Measurements from ENCODE around the gene RGMA.
"Not testable (repeated sequence)": the region's sequence is repeated elsewhere in the genome, so short reads cannot be mapped to it uniquely, and the experiment has no call there.

The RGMA gene

DNA sequence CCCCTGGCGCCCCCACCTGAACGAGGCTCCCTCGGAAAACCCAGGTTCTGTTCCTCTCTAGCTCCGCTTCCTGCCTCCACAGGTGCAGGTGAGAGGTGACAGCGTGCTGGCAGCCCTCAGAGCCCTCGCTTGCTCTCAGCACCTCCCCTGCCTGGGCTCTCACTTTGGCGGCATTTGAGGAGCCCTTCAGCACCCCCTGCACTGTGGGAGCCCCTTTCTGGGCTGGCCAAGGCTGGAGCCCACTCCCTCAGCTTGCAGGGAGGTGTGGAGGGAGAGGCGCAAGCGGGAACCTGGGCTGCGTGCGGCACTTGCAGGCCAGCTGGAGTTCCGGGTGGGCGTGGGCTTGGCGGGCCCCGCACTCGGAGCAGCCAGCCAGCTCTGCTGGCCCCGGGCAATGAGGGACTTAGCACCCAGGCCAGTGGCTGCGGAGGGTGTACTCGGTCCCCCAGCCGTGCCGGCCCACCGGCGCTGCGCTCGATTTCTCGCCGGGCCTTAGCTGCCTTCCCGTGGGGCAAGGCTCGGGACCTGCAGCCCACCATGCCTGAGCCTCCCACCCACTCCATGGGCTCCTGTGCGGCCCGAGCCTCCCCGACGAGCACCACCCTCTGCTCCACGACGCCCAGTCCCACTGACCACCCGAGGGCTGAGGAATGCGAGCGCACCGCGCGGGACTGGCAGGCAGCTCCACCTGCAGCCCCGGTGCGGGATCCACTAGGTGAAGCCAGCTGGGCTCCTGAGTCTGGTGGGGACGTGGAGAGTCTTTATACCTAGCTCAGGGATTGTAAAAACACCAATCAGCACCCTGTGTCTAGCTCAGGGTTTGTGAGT lies 57.2 kb downstream of the RGMA start:
- DNase-seq: not testable (repeated sequence)

DNA sequence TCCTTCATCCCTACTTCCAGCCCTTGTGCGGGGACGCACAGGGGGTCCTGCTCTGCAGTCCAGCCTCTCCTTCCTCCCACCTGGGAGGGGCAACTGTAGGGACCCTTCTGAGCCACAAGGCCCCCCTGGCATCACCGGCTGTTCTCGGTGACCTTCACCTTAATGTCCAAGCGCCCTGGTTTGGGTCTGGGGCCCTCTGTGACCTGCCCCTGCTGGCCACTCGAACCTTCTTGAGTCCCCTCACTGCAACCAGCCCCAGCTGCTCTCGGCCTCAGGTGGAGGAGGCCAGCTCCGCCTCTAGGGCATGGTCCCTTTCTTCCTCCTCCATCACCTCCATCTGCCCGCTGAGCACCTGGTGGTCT lies 57.9 kb downstream of the RGMA start:
- DNase-seq: no peak

DNA sequence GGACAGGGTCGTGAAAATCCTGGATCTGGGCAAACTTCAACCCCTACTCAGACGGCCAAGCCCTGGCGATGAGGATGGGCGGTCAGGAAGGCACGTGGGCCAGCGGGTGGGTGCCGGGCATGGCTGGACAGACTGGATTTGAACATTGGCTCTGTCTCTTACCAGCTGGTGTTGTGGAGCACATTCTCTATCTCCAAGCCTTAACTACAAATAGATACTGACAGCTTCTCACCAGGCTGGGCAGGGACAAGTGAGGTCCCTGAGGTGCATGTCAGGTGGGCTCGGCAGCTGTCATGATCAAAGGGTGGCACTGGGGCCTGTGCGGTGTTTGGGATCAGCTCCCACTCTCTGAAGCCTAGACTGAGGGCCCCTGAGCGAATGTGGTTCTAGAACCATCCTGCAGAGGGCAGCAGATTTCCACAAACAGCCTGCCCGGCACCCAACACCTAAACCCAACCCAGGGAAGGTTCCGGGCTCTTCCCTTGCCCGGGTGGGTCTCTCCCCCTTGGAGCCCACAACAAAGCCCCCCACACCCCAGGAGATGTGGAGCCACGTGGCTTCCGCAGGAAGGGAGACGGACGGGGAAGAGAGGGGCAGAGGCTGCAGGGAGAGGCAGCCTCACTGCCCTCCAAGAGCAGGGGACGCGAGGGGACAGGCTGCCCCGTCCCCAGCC lies 58.4 kb downstream of the RGMA start:
- peak in 1 of 2 experiments; percentile 6 for DNase-seq

DNA sequence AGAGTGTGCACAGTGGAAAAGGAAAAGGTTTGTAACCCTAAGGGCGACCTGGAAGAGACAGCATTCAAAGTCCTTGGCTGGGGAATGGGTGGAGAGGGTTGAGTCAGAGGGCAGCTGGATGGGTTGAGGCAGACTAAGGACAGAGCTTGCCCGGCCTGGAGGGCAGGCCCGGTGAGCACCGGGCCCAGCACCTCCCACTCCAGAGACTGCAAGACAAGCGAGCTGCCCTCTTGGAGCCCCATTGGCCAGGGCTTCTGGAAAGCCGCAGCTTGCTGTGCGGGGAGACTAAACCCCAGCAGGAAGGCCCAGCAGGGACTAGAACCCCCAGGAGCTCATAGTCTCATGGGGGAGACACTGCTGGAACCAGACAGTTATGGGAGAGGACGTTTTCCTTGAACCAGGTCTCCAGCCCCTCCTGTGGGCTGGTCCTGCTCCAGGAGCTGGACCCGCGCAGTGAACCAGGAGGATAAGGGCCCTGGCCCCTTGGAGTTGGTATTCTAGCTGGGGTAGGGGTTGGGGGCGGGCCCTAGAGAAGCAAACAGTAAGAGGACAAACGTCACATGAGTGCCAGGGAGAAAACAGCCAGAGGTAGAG lies 59.1 kb downstream of the RGMA start:
- DNase-seq: no peak

DNA sequence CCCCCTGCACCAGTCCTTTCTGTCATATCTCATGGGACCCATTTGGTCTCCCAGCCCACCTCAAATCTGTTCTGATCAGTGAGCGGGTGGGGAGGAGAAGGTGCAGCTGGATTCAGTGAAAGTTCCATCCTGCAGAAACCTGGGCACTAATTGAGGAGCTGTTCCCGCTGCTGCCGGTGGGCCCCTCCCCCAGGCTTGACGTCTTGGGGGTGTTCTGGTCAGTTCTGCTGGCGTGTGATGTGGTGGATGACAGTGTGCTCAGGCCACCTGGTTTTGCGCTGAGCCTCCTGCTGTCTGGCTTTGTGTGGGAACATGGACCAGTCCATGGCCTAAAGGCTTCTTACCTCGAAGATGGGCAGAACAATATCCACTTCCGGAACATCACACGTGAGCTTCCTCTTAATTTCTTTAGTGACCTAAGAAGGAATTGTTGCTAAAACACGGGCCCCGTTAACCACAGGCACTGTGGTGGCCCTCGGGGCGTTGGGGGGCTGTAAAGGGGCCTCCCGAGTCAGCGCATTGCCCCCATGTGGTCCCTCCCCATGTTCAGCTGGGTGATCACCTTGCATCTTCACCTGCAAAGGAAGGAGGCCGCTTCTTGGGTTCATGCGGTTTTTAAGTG lies 59.7 kb downstream of the RGMA start:
- DNase-seq: no peak

DNA sequence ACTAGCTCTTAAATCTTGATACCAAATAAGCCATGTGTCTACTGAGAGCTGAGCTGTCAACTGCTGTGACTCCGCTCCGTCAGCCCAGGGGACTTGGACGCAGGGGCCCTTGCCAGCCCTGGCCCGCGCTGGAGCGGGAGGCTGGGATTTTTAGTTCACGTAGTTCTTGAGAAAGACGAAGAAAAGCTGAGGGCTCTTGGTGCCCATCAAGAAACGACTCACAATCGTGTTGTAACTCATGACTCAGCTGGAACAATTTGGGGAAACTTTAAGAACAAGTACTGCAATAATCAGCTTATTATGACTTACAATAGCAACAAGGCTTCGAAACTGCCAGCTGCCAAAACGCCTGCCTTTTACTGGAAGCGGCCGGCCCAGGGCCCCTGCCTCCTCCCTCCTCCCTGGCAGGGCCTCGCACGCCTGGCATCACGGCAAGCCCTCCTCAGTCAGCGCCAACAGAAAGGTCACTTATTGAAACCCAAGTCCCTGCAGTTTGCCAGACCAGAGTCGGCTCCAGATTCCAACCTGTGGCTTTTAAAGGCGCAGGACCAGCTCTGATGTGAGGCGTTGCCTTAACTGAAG lies 60.3 kb downstream of the RGMA start:
- DNase-seq: no peak

DNA sequence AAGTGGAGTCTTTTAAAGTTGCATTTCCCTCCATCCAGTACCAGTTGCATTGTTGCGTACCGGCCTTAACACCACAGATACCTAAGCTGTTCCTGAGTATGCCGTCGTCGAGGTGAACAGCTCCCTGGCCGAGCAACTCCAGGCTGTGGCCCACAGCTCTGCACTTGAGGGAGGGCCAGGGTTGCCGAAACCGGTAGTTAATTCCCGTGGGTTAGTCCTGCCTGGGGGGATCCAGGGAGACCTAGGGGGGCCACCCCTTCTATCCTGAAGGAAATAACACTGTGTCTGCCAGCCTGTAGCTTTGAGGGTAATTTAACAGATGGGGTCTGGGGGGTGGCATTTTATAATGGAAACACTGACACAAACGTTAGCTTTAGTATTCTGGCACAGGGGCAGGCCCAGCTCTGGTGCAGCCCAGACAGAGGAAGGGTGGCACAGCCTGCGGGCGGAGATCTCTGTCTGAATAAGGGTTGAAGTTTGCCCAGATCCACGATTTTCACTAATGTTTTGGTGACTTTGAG lies 60.8 kb downstream of the RGMA start:
- DNase-seq: no peak

DNA sequence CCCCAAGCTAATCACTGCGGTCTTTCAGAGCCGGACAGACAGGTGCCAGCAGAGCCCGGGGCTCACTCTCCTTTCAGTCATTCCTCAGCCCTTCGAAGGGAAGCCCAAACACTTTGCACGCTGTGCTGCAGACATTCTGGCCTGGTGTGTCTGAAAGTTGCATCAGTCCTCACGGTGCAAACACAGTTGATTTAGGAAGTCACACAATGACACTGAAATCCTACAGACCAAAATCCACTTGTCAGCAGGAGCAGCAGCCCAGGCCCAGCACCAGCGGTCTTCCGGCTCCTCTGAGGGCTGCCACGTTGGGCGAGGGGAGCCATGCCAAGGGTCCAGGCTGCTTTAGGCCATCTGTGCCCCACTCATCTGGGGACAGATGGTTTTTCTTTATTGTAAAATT lies 61.6 kb downstream of the RGMA start:
- no peak for DNase-seq

DNA sequence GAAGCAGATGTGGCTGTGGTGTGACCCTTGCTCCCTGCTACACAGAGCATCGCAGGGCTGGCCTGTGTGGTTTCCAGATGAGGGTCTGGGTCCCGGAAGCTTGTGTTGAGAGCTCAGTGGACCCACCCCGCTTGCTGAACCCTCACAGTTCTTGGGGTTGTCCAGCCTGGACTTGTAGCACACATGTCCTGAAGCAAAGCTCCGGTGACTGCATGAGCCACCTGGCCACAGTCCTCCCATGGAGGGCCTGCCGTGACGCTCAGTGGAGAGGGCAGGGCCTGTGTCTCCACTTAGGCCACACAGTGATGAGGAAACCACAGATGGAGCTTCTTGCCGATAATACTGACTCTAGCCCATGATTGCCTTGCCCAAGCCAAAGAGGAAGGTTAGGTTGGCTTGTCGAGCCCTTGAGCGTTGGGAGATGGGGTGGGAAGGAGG lies 62.6 kb downstream of the RGMA start:
- DNase-seq: no peak

DNA sequence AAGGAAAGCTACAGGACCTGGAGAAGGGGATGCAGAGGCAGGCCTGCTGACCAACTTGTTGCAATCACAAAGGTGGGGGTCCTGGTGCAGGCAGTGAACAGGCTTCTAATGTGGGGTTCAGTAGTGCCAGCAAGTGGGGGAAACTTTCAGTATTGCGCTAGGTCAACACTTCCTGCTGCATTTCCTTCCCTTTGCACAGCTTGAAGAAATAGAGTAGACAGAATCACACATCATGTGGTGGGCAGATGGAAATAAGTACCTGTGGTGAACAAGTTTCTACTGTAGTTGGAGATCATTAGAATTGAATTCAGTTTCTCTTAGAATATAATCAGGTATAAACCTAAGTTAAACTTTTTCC lies 63.4 kb downstream of the RGMA start:
- DNase-seq: no peak

DNA sequence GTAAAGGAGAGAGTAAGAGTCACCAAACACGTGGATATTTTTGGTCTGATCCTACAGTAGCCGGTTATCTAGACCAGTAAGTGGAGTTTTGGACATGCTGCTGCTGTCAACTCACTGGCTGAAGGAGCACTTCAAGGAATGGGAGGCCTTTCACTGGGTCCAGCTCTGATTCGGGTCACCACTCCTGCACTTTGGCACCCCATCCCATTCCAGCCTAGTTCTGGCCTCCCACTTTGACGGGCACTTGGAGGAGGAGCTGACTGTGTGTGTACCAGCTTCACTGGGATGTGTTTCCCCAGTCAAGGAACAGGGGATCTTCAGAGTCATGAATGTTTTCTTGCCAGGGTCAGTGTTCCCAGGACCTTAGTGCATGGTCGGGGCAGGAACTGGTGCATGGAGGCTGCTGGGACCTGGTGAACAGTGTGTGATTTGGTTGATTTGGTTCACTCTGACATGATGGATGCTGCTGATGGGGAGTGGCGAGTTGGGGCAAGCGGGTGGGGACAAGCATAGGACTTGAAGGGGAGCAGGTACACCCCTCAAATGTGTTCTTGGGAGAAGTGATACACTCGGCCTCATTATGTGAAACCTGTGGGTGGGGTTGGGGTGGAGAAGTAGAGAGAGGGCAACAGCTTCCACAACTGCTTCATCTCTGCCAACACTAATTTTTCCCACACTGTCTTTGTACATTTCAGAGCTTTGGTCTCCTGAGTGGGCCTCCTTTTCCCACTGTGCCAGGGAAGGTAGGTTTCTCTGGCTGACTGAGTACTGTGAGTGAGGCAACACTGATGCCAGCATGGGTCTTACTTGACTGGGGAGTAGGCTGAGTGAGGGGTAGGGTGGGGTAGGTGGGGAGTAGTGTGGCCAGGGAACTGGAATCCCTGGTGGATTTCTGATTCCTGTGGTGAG lies 64.0 kb downstream of the RGMA start:
- no peak for DNase-seq

DNA sequence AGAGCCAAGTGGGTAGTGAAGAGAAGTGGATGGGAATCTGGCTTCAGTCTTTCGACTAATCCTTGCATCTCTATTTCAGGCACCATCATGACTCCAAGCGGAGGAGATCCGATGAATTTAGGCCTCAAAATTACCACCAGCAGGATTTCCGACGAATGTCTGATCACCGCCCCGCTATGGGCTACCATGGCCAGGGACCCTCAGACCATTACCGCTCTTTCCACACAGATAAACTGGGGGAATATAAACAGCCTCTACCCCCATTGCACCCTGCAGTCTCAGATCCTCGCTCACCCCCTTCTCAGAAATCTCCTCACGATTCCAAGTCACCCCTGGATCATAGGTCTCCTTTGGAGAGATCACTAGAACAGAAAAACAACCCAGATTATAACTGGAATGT lies 64.7 kb downstream of the RGMA start:
- DNase-seq: no peak

DNA sequence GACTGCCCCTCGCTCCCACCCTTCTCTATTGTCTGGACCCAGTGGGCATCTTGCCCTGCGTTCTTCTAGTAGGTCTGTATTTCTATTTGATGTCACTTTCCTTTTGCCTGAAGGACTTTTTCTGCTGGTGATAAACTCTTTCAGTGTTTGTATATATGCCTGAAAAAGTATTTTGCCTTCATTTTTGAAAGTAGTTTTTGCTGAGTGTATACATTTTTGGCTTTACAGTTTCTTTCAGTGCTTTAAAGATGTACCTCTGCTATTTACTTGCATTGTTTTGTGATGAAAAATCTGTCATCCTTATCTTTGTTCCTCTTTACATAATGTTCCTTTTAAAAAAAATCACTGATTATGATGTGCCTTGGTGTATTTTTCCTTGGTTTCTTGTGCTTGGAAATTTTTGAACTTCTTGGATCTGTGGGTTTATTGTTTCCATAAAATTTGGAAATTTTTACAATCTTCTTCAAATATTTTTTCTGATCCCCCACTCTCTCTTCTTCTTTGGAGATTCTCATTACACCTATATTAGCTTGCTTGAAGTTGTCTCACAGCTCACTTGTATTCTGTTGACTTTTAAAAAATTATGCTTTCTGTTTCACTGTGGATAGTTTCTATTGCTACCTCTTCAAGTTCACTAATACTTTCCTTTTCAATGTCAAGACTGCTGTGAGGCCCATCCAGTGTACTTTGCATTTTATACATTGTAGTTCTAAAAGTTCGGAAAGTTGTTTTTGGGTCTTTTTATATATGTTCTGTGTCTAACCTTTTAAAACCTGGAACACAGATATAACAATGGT lies 67.8 kb downstream of the RGMA start:
- DNase-seq: no peak

DNA sequence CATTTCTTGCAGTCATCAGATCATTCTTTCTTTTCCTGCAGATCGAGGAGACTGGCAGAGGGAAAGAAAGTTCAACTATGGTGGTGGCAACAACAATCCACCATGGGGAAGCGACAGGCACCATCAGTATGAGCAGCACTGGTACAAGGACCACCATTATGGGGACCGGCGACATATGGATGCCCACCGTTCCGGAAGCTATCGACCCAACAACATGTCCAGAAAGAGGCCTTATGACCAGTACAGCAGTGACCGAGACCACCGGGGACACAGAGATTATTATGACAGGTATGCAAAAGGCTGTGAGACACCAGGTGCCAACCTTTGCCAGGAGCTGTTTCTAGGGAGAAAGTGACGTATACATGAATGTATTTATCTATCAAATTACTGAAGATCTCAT lies 69.0 kb downstream of the RGMA start:
- DNase-seq: no peak

DNA sequence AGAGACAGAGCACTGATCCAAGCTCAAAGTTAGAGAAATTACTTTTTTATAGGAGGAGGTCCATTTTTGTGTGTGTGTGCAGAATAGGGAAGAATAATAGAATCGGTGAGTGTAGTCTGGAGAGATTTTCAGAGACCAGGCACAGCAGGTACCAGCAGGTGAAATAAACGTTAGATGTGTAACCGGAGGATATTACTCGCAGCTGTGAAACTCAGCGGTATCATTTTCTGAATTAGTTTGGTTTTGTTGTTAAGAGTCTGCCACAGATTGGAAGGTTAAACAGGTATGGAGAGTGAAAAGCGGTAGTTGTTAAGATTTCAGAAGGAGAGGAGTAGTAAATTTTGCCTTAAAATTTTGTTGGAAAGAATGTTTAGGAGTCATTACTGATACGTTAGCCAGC lies 69.9 kb downstream of the RGMA start:
- DNase-seq: no peak

DNA sequence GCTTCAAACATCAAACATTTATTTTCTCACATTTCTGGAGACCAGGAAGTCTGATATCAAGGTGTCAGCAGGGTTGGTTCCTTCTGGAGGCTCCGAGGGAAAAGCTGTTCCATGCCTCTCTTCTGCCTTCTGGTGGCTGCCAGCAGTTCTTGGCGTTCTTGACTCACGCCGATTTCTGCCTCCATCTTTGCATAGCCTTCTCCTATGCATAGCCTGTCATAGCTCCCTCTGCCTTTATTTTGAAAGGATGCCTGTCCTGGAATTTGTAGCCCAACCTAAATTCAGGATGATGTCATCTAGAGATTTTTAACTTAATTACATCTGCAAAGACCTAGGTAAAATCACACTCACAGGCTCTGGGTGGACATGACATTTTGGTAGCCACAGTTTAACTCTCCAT lies 70.4 kb downstream of the RGMA start:
- no peak for DNase-seq

DNA sequence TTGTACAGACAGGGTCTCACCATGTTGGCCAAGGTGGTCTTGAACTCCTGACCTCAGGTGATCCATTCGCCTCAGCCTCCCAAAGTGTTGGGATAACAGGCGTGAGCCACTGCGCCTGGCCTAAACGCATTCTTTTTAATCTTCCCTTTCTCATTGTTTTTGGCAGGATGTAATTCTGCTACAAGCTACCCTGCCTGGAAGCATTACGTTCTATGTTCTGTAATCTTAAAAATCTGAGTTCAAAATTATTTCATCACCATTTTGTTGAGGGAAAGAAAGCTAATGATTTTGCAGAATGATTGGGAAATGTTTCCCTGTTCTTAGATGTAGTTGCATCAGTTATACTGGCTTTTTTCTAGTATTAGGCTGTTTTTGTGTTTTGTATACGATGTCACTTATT lies 71.5 kb downstream of the RGMA start:
- no peak for DNase-seq

DNA sequence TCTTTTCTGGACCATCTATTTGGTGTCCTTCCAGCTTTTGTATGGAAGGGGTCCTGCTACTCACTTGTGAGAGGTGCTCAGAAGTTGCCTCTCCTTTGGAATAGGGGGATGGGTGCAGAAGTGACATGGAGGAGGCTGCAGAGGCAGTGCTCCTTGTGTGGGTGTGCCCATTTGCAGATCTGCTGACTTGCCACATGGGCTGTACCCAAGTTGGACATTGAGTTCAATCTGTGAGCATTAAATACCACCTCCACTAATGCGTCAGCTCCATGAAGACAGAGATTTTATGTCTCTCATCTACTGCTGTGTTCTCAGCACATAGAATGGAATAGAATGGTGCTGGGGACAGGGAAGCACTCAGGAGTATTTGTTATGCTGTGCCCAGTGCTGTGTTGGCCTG lies 76.2 kb downstream of the RGMA start:
- no peak for DNase-seq

DNA sequence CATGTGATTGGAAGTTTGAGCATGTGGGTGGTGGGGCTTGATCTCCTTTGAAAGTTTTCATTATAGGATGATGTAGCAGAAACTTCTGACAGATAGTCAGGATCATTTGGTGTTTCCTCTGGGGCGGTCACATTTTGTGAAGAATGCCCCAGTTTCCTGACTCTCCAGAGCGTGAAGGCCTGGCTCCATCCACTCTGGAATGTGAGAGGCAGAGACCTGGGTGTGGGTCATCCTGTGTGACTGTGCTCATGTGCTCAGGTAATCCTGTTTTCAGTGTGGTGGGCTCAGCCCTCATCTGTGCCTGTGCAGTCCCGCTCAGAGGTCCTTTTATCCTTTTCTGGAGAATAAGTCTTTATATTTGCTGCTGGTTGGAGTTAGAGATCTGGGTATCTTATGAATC lies 81.0 kb downstream of the RGMA start:
- no peak for DNase-seq

DNA sequence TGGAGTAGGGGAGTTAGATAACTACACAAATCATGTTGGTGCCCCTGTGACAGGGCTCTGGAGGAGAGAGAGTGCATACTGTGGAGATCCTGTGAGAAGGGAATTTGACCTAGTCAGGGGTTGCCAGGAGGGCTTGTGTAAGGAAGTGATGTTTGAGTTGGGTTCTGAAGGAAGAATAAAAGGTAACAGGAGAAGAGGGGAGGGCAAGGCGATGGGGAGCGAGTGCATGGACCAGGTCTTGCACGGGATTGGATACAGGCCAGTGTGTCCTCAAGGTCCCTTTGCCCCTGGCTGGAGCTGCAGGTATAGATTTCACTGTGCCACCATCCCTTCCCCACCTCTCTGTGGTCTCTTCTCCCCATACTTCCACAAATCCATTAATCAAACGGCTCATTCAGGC lies 83.9 kb downstream of the RGMA start:
- DNase-seq: no peak

DNA sequence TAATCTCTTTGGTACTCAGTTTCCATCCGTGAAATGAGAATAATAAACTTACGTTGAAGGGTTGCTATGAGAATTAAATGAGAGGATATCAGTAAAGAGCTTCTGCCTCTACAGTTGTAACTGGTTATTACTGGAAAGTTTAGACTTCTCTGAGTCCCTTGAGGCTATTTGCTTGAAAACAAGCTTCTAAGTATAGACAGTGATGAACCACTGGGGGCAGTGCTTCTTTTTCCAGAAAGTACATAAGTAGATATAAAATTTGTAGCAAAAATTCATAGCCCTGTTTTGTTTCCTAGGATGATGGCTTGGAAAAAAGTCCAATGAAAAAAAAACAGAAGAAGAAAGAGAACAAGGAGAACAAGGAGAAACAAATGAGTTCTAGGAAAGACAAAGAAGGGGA lies 87.1 kb downstream of the RGMA start:
- no peak for DNase-seq

All from cerebellar nuclear complex (tissue), 1 donor.